Activated CD4-positive, alpha-beta T cell treated with anti-CD3 and anti-CD28 coated beads, Interleukin-2, amount 50 U/mL, for 1 hour (primary cell): ENCODE data around the gene HM13.
A peak's percentile ranks its signal among the peaks of the same experiment; 100 is the strongest.
"Not testable (repeated sequence)": the region's sequence is repeated elsewhere in the genome, so short reads cannot be mapped to it uniquely, and the experiment has no call there.

Experiments used
- DNase-seq: peaks from one replicate; pipeline ENCODE4 v3.0.0-alpha.2; 2020

HM13 gene

DNA sequence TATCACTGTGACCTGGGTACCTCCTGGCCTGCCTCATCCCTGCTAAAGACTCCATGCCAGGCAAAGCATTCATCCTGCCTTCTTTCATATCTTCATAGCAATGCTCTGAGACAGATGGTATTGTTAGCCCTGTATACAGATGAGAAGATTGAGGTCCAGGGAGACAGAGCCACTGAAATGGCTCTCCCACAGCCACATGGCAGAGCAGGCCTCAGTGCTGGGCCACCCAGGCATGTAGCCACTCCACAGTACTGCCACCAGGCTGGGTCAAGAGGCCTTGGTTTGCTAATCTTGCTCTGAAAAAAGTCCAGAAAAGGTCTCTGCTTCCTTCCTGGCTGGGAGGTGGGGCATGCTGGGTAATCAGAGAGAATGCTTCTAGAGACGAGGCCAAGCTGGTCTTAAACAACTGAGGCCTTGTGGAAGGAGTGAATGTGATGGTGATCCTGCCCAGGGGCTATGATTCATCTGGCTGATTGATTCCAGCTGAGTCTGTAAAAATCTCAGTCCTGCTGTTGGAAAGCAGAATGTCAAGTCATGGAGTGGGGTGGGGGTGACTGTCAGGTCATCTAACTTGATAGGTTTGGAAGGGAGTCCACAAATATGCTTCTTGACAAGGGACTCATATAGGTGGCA is 29.8 kb downstream of the HM13 start:
- no peak for DNase-seq

DNA sequence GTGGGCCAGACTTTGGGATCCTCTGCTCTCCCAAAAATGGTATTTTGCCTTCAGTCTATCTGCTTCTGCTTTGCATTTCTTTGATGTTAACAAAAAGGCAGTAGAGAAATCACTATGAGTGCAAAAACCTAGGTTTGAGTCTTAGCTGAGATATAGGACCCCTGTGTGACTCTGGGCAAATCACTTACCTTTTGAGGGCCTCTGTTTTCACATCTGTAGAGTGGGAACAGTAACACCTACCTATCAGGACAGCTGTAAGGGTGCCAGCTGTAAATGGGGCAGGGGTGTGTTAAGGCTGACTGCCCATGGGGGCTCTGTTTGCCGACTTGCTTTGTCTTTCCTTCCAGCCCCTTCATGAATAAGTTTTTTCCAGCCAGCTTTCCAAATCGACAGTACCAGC is 30.4 kb downstream of the HM13 start:
- DNase-seq = no peak

DNA sequence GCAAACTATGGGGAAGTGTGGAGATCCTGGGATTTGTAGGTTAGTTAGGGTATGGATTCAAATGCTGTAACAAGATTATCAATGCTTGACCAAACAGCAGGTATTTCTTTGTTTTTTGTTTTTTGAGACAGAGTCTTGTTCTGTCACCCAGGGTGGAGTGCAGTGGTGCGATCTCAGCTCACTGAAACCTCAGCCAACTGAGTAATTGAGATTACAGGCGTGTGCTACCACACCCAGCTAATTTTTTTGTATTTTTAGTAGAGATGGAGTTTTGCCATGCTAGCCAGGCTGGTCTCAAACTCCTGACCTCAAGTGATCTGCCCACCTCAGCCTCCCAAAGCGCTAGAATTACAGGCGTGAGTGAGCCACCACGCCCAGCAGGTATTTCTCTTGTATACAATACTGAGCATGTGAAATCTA is 31.4 kb downstream of the HM13 start:
- not testable (repeated sequence) for DNase-seq

DNA sequence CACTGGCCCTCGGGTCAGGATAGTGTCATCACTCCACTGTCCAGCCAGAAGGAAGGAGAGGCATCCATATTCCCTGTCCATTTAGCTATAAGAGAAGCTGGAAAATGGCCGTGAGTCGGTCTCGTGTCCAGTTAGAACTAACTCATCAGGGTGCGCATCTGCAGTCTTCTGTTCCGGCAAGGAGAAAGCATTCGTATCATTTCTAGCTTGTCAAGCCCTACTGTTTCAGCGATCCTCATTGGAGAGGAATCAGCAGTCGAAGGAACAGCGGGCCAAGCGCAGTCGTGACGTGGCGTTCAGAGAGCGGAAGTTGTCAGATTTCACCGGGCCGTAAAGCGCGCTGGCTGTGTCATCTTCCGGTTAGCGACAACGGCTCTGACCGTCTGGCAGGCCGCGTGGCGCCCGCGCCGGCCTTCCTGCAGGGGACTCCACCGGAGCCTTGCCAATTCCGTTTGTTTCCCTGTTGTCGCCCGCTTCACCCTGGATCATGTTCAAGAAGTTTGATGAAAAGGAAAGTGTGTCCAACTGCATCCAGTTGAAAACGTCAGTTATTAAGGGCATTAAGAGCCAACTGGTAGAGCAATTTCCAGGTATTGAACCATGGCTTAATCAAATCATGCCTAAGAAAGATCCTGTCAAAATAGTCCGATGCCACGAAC is 32.9 kb downstream of the HM13 start:
- peak; percentile 76 for DNase-seq

DNA sequence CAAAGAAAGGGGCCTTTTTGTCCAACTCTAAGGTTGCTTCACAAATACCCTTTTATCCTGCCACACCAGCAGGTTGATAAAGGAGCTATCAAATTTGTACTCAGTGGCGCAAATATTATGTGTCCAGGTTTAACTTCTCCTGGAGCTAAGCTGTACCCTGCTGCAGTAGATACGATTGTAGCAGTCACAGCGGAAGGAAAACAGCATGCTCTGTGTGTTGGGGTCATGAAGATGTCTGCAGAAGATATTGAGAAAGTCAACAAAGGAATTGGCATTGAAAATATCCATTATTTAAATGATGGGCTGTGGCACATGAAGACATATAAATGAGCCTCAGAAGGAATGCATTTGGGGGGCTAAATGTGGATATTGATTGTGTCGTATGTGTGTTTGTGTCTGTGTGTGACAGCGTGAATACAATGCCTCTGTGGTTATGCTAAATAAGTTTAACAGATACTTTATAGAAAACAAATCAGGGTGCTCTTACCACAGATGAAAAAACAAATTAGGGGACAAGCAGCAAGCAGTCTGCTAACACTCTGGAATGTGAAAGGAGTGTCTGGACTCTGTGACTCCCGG is 33.6 kb downstream of the HM13 start:
- no peak for DNase-seq

DNA sequence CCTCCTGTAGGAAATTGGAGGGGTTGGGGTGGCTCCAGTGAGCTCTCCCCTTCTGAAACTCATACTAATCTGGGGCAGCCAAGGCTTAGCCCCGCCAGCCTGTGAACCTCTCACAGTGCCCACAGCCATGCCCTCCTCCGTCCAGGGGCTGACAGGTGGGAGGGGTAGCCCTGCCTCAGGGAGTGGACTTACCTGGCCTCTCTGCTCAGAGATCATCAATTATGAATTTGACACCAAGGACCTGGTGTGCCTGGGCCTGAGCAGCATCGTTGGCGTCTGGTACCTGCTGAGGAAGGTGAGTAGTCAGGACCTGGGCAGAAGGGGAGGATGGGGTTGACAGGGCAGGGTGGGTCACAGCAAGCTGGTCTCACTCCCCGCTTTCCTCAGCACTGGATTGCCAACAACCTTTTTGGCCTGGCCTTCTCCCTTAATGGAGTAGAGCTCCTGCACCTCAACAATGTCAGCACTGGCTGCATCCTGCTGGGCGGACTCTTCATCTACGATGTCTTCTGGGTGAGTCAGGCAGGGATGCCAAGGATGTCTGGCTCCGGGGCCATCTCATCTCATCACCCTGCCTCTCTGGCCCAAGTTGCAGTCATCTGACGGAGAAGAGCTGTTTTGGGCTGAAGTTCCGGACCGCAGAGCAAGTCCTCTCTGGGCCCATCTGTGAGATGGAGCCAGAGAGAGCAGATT is 34.7 kb downstream of the HM13 start:
- no peak for DNase-seq

DNA sequence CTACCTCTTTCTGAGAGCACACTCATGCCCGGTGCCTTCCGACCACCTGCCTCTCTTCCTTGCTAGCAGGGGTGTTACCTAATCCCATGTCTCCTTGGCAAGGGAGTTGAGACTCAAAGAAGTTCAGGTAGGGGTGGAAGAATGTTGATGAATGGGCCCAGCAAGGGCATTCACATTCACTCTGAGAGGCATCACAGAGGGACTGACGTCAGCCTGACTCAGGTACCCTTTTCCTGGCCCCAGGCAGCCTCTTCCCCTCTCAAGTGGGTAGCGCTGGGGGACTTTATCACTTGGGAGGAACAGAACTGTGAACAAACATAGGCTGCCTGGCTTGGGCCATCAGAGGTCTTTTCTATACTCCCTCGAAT is 35.3 kb downstream of the HM13 start:
- no peak for DNase-seq

DNA sequence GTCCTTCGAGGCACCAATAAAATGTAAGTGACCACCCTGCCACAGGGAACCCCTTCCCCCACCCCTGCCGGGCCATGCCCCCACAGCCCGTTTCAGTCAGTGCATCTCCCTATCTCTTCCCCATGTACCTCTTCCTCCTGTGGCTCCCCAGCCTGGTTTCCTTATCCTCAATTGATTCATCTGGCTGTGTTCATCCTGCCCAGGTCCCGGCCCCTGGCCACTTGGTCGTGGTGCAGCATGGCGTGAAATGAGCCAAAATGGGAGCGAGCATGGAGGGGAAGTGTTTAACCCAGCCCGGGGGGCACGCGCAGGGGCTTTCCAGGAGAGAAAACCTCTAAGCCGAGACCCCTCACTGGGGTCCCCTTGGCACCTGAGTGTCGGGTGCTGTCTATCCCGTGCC is 35.9 kb downstream of the HM13 start:
- no peak for DNase-seq

DNA sequence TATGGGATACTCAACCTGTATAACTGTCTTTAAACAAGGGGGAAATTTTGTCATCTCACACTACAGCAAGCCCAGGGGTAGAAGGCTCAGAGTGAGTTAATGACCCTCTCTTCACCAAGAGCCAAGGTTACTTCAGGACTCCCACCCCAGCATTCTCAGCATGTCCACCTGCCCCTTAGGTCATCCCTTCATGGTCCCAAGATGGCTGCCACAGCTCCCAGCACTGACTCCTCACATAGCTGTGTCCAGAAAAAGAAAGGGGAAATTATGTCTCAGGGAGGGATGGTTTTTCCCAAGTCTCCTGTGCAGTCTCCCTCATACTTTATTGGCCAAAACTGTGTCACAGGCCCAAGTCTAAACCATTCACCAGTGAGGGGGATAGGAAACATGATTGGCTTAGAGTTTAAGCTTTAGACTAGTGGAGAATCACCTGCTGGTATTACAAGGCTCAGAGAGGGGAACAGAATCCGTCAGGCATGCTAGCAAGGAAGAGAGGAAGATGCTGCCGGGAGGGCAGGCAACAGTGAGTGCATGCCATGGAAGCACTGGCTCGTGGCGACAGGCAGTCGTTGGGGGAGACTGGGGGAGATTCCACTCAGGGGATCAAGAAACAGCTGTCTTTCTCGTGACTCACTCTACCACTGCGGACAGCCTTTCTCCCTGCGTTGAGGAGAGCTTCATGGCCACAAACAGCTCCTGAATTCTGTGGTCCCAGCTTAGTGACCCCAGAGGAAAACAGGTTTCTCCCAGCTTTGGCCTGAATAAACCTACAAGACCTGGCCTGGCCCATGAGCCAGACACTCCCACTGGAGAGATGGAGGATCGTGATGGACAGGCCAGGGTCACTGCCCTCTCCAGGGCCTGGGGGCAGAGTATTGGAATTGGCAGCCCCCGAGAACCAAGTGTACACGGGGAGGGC is 37.2 kb downstream of the HM13 start:
- DNase-seq = no peak

DNA sequence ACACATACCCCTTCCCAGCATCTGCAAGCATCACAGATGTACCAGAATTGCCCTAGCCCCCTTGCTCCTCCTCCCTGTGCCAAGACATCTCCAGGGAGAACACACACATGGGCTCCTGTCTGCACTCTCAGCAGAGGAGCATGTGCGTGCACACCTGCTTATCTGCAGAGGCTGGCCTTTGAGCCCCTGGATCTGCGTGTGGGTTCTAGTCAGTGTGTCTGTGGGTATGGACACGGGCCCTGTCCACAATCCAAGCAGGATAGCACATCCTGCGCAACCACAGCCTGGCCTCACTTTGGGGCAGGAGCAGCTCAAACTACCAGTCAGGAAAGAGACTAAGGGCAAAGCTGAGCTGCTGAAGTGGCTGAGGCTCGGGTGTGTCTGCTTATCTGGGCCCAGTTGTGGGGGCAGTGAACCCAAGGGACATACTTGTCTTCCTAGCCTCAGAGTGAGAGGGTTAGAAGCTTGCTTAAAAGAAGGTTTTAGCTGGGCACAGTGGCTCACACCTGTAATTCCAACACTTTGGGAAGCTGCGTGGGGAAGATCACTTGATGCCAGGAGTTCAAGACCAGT is 41.0 kb downstream of the HM13 start:
- no peak for DNase-seq

DNA sequence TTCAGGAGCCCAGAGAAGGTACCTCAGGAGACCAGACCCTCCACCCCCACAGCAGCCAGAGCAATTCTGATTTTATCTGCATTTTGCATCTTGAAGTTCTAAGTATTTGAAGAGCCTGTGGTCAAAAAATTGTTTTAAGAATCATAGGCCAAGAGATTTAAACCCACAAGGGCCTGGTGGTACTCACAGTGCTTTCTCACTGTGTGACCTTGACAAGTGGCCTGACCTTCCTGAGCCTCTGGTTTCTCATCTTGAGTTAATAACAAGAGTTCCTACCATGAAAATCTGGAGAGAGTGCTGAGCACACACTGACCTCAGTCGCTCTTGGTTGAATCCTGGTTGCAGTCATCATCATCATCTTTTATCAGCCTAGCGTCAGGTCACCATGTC is 45.5 kb downstream of the HM13 start:
- DNase-seq = no peak

DNA sequence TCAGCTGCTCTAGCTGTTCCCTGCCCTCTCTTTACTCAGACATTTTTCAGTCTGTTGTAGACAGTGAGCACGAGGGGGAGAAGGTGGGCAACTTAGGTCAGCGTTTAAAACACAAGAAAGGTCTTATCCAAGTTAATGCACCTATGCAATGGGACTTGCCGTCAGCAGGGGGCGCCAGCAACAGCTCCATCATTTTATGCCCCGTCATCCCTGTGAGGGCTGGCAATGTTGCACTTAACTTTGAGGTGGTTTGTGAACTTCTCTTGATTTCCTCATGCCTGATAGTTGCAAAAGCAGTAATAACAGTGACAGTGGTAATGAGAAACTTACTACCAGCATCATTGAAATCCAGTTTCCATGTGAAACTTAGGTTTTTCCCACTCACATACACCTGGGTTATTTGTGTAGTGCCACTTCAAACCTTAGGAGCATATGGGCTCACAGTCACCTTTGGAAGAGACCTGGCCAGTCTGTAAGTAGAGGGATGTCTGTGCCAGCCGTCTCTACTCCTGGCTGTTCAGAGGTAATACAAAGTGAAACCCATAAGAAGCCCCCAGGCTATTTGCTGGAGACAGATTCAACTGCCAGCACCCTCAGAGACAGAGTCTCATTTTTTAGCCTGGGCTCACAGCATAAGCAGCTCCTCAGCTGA is 46.0 kb downstream of the HM13 start:
- peak; percentile 77 for DNase-seq

DNA sequence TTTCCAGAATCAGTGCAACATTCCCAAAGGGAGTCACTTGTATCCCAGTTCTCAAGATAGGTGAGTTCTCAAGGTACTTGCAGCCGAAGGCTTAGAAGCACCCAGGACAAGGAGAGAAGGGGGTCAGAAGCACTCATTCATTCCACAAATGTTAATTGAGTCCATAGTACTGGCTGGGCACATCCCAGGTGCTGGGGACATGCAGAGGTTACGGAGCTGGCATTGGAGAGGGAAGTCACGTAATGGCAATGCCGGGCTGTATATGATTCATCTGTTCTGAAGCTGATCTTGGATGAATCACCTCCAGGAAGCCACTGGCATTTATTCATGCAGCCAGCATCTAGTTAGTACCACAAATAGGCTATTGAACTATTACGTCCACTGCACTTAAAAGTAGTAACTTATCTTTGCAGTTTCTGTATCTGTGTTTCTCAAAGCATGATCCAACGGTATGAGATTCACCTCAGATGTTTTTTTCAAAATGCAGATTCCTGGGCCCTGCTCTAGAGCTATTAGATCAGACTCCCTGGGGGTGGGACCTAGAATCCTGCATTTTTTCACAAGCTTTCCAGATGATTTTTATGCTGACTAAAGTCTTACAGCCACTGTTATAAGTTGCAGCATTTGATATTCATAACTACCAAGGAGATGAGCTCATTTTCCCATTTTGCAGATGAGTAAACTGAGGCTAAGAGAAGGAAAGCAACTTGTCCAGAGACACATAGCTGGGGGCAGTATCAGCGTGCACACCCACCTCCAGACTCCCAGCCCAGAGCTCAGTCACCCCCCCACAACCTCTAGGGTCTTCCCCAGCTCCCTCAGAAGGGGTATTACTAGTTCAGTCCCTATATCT is 46.7 kb downstream of the HM13 start:
- DNase-seq = no peak

DNA sequence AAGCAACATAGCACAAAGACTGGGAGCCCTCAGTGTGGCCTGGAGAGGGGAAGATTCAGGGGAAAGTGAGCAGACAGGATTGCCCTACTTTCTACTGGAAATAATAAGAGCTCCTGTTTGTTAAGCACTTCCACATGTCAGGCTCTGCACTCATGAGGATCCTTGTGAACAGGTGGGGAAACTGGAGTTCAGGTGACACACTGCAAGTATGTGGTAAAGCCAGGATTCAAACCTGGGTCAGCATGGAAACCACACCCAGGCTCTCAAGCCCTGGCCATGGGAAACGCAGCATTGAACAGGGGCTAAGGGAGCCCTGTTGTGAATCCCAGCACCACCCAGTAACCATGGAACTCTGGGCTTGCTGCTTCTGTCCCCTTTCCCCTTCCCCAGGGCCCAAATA is 48.0 kb downstream of the HM13 start:
- no peak for DNase-seq

DNA sequence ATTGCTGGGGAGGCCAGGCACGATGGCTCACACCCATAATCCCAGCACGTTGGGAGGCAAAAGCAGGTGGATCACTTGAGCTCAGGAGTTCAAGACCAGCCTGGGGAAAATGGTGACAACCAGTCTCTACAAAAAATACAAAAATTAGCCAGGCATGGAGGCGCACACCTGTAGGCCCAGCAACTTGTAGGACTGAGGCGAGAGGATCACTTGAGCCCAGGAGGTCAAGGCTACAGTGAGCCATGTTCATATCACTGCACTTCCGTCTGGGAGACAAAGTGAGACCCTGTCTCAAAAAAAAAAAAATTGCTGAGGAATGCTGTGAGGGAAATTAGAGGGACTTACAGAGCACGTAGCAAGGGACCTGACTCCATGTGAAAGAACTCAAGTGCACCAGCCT is 50.0 kb downstream of the HM13 start:
- no peak for DNase-seq

DNA sequence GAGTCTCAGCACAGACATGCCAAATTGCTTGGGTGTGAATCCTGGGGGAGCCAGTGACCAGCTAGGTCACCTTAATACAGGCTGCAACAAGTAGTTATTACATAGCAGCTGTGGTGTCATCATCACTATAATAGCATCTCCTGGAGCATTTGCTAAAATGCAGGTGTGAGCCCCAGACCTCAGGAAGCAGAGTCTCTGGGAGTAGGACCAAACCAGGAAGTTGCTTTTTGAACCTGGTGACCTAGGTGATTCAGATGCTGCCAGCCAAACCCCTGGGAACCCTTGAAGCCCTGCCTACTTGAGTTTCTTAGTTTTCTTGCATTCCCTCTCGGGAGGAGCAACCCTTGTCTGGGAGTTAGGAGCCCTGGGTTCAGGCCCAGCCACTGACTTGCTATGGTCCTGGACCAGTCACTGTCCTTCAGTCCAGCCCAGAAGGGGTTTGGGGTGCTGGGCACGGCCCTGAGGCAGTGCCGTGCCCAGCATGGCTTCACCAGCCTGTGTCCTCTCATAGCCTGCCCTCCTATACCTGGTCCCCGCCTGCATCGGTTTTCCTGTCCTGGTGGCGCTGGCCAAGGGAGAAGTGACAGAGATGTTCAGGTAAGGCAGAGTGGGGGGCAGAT is 51.6 kb downstream of the HM13 start:
- no peak for DNase-seq

DNA sequence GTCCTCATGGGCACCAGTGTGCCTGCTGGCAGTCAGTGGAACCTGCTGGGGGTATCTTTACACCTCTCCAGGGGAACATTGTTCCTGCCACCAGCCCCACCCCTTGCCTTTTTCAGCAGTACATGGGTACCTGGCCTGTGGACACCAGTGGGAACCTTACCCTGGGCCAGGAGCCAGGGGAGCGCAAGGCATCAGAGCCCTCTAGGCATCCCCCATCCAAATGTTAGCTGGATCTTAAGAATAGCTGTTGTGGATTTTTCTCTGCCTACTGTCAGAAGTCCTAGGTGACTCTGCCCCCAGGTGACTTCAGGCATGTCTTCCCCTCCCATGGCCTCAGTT is 52.0 kb downstream of the HM13 start:
- DNase-seq = no peak

DNA sequence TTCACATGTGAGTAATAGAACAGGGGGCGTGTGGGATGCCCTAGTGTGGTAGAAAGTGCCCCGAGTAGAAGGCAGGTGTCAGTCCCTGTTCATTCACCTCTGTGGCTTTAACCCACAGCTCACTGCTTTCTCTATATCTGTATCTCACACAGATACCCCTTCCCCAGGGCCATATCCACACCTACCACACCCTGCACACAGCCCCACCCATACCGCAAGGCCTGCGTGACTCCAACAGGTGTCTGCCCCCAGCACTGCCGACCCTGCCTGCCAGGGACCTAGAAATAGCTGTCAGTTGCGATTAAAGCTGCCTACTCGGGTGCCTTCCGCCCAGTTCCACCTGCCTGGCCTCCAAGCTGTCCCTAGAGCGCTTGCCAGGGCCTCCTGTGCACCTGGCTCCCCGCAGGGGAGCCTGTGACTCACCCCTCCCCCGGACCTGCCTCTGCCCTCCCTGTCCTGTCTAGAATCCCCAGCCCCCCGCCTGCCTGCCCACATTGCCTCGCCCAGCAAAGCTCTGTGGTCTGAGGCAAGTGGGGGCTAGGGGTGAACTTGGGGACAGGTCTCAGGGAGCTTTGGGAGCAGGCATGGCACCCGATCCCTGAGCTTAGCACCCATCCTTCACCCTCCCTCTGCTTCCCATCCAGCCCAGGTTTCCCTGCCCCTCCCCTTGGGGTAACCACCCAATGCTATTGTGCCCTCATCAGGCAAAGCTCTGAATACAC is 52.6 kb downstream of the HM13 start:
- DNase-seq = no peak

DNA sequence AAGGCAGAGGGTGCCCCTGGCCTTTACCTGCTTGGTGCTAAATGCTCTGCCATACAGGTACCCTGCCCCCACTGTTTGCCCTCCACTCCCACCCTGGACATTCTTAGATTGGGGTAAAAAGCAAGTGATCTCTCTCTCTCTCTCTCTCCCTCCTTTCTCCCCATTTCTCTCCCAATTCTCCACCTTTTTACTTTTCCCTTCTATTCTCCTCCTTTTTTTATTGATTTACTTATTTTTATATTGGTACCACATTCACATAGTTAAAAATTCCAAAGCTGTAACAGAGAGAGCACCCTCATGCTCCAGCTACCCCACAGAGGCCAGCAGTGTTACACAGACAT is 53.1 kb downstream of the HM13 start:
- DNase-seq = no peak

DNA sequence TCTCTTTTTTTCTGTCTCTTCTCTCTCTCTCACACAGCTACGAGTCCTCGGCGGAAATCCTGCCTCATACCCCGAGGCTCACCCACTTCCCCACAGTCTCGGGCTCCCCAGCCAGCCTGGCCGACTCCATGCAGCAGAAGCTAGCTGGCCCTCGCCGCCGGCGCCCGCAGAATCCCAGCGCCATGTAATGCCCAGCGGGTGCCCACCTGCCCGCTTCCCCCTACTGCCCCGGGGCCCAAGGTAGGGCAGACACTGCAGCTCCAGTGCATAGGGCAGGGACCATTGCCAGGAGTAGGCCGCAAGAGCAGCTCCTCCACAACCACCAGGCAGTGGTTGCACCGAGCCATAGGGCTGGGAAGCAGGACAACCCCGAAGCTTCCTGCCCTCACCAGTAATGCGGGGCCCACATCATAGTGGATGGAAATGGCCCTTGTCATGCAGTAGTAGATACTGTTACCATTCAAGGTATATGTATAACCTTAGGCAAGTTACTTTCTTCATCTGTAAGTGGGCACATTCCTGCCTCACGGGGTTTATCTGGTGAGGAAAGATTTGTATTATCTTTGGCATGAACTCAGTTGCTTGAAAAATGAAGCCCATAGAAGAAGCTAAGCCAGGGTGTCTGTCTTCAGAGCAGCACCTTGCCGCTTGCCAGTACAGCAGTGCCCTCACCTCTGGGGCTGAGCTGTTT is 53.9 kb downstream of the HM13 start:
- DNase-seq = no peak
